Dermis microvascular lymphatic vessel endothelial cell (primary cell): ENCODE data around the gene CEP70. TPM values are rescaled to one million over a fixed set of nuclear protein-coding genes. Genes with fewer than 3 reads are reported as not detected.
"Not testable (repeated sequence)": the region's sequence is repeated elsewhere in the genome, so short reads cannot be mapped to it uniquely, and the experiment has no call there.

Experiments used
- DNase-seq, 2 donors: peaks; one replicate each; pipeline versions ENCODE4 v3.0.0 to v3.0.0-alpha.2; 2010; ENCODE audit warnings: low read depth in 2 of 2
- total RNA-seq: library from RNA; depleted of rRNA; stranded (reverse); fragments of >200 nt; gene quantifications from 2 replicates; pipeline ENCODE4 v1.2.1, GENCODE V29; 2014

Gene CEP70
- total RNA-seq, 1 donor from 2014 or later = 13.1 TPM

DNA sequence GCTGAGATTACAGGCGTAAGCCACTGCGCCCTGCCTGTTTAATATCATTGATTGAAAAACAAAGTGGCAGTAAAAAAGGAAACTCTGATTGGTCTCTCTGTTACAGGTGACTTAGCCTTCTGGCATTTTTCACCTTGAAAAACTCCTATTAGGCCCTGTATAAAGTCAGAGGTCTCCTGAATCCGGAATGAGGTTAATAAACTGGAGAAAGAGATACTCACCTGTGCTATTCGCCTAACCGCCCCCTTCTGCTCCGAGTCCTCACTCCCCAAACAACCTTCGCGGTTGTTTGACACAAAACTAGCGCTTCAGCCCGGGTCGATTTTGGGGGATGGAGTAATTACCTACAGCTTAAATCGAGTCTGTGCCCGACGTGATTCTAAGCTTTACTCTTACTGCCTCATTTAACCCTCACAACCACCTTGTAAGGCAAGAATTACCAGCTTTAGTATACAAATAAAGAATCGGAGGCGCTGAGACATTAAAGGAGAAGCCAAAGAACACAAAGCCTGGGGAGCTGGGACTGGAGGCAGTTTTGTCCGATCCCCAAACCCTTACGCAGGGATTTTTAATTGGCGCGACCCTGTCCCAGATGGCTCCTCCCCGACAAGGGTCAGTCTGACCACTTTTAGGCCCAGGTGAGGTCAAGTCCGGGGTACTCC lies 441 bp downstream of the CEP70 start:
- DNase-seq = no peak

DNA sequence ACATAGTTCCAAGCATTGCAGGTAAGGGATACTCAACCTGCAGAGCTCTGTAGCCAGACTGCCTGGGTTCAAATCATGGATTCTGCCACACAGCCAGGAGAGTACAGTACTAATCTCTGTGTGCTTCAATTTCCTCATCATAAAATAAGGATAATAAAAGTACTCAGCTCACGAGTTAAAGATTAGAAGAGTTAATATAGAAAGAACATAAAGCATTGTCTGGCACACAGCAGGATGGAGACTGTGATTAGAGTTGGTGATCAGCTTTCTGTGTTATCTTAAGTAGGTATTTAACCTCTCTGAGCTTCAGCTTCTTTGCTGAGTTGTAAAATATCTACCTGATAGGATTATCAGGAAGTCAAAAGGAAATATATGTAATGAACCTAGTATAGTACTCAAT lies 2.7 kb downstream of the CEP70 start:
- DNase-seq = no peak

DNA sequence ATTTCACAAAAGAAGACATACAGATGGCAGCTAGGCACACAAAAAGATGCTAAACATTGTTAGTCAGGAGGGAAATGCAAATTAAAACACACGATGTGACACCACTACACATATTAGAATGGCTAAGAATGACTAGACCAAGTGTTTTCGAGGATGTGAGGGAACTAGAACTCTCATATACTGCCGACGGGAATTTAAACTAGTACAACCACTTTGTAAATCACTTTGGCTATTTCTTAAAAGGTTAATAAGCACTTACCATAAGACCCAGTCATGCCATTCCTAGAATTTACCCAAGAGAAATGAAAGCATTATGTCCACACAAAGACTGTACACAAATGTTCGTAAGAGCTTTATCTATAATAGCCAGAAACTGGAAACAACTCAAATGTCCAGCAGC lies 5.6 kb downstream of the CEP70 start:
- DNase-seq = no peak

DNA sequence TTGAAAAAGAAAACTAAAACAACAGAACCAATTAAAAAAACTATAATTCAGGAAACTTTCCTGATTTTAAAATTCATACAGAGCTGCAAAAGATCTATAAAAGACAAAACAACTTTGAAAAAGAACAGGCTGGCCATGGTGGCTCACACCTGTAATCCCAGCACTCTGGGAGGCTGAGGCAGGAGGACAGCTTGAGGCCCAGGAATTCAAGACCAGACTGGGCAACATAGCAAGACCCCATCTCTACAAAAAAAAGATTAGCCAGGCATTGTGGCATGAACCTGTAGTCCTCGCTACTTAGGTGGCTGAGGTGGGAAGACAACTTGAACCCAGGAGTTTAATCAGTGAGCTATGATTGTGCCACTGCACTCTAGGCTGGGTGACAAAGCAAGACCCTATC lies 6.7 kb downstream of the CEP70 start:
- DNase-seq = no peak

DNA sequence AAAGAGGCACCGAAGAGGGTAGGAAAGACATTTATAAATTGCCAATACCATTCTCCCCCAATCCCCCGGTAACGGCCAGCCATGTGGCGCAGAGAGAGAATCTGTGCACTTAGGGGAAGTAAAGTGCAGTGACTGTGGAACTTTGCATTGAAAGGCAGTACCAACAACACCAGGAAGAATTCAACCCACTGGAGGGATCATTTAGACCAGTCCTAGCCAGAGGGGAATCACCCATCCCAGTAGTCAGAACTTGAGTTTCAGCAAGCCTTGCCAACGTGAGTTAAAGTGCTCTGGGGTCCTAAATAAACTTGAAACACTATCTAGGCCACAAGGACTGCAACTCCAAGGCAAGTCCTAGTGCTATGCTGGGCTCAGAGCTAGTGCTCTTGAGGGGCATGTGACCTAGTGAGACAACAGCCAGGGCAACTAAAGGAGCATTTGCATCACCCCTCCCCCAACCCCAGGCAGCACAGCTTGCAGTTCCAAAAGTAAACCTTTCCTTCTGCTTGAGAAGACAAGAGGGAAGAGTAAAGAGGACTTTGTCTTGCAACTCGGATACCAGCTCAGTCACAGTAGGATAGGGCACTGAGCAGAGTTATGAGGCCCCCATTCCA lies 15.0 kb downstream of the CEP70 start:
- no peak for DNase-seq

DNA sequence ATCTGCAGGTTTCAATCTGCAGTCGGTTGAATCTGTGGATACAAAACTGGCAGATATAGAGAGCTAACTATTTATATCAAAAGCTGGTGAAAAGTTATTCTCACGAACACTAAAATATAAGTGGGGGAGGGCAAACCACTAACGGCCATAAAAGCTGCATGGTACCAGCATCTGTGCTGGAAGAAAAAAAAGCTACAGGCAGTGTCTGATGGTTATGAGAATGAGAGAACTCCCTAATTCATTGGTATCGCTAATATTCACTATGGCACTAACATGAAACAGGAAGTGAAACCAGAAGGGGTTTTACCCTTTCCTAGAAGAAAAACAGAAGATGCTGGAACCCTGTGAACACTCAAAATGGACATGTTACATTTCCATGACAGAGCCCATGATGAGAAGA lies 15.9 kb downstream of the CEP70 start:
- no peak for DNase-seq

DNA sequence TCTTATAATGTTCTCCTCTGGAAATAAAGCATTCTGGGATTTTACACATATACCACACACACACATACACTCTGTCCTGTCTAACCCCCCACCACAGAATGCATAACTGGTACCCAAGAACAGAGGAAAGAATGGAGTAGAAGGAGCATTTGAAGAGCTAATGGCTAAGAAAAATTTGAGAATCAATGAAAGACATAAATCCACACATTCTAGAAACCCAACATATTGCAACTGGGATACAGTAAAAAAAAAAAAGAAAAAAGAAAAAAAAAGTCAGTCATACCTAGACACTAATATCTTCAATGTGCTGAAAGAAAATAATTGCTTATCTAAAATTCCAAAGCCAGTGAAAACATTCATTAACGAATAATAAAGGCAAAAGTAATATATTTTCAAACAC lies 20.9 kb downstream of the CEP70 start:
- DNase-seq = no peak

DNA sequence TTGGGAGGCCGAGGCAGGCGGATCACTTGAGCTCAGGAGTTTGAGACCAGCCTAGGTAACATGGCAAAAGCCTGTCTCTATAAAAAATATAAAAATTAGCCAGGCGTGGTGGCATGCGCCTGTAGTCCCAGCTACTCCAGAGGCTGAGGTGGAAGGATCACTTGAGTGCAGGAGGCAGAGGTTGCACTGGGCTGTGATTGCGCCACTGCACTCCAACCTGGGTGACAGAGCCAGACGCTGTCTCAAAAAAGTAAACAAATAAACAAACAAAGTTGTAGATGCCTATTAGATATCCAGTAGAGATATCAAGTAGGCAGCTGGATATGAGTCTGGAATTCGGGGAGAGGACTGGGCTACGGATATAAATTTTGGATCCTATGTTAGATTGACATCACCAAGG lies 24.4 kb downstream of the CEP70 start:
- not testable (repeated sequence) for DNase-seq

DNA sequence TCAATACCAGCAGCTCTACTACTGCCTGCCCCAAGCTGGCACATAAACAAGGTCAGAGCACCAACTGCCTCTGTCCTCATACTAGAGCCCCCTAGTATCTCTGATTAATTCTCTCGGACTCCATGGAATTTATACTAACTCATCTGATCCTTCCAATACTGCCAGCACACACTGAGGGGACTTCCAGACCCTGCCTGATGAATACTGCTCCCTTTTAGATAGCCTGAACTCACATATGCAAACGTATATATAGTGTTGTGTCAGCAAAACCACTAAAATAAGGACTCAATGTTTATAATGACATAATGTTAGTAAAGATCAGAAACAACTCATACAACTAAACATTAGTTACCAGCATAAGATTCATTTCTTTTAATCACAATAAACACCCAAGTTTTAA lies 25.0 kb downstream of the CEP70 start:
- no peak for DNase-seq

DNA sequence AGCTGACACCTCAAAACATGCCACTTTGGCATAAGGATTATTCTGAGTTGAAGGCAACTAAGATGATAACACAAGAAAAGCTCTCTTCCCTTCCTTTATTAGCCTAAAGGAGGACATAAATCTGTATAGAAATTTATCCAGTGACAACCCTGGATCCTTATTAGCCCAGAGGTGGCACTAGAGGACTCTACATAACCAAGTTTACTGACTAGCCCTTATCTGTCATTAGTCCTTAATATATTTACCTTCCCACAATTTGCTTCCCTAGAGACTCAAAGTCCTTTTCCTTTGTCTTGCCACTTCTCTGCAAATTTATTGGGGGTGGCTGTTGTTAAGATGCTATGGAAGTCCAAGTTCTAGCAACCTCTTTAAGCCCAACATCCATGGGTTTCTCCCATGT lies 26.7 kb downstream of the CEP70 start:
- no peak for DNase-seq

DNA sequence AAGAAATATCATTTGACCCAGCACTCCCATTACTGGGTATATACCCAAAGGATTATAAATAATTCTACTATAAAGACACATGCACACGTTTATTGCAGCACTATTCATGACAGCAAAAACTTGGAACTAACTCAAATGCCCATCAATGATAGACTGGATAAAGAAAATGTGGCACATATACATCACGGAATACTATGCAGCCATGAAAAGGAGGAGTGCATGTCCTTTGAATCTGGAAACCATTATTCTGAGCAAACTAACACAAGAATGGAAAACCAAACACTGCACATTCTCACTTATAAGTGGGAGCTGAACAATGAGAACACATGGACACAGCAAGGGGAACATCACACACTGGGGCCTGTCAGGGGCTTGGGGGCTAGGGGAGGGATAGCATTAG lies 27.8 kb downstream of the CEP70 start:
- not testable (repeated sequence) for DNase-seq

DNA sequence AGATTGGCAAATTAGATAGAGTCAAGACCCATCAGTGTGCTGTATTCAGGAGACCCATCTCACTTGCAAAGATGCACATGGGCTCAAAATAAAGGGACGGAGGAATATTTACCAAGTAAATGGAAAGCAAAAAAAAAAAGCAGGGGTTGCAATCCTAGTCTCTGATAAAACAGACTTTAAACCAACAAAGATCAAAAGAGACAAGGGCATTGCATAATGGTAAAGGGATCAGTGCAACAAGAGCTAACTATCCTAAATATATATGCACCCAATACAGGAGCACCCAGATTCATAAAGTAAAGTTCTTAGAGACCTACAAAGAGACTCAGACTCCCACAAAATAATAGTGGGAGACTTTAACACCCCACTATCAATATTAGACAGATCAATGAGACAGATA lies 31.2 kb downstream of the CEP70 start:
- DNase-seq = not testable (repeated sequence)

DNA sequence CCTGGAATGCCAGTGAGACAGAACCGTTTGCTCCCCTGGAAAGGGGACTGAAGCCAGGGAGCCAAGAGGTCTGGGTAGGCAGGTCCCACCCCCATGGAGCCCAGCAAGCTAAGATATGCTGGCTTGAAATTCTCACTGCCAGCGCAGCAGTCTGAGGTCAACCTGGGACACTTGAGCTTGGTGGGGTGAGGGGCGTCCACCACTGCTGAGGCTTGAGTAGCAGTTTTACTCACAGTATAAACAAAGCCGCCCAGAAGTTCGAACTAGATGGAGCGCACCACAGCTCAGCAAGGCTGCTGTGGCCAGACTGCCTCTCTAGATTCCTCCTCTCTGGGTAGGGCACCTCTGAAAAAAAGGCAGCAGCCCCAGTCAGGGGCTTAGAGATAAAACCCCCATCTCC lies 33.6 kb downstream of the CEP70 start:
- no peak for DNase-seq

DNA sequence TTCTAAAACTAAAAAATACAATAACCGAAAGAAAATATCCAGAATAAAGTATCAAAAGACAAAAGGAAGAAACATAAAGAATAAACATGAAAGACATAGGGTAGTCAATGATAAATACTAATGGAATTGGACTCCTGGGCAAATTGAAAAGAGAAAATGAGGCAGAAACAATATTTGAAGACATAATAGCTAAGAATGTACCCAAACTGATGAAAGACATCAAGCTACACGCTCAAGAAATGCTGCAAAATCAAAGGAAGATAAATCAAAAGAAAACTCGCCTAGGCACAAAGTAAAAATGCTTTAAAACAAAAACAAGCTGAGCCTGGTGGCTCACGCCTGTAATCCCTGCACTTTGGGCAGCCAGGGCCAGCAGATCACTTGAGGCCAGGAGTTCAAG lies 34.9 kb downstream of the CEP70 start:
- no peak for DNase-seq

DNA sequence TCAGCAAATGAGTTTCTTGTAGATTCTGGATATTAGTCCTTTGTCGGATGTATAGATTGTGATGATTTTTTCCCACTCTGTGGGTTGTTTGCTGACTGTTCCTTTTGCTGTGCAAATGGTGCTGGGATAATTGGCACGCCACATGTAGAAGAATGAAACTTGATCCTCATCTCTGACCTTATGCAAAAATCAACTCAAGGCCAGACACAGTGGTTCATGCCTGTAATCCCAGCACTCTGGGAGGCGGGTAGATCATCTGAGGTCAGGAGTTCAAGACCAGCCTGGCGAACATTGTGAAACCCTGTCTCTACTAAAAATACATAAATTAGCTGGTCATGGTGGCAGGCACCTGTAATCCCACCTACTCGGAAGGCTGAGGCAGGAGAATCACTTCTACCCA lies 39.3 kb downstream of the CEP70 start:
- DNase-seq = not testable (repeated sequence)

DNA sequence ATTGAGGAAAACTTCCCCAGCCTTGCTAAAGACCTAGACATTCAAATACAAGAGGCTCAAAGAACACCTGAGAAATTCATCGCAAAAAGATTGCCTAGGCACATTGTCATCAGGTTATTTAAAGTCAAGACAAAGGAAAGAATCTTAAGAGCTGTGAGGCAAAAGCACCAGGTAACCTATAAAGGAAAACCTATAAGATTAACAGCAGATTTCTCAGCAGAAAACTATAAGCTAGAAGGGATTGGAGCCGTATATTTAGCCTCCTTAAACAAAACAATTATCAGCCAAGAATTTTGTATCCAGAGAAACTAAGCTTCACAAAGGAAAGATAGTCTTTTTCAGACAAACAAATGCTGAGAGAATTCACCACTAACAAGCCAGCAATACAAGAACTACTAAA lies 43.1 kb downstream of the CEP70 start:
- DNase-seq = not testable (repeated sequence)

DNA sequence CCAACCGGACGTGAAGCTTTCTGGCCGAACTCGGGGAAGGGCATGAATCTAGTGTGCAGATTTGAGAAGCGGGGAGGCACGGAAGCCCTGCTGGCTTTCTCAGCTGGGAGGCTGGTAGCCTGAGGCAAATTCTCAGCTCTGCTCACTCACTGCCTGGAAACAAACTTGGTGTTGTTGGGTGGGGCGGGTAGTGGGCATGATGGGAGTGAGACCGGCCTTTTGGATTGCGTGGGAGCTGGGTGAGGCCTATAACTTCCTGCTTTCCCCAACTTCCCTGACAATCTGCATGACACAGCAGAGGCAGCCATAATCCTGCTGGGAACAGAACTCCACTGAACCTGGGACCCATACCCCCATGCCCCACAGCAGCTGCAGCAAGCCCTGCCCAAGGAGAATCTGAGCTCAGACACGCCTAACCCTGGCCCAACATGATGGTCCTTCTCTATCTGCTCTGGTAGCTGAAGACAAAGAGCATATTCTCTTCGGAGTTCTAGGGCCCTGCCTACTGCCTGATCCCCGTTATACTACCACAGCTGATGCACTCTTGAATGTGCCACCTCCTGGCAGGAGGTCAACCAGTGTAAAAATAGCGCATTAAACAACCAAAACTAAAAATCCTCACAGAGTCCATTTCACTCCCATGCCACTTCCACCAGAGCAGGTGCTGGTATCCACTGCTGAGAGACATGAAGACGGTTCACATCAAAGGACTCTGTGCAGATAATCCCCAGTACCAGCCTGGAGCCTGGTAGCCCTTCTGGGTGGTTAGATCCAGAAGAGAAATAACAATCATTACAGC lies 44.7 kb downstream of the CEP70 start:
- DNase-seq = no peak

DNA sequence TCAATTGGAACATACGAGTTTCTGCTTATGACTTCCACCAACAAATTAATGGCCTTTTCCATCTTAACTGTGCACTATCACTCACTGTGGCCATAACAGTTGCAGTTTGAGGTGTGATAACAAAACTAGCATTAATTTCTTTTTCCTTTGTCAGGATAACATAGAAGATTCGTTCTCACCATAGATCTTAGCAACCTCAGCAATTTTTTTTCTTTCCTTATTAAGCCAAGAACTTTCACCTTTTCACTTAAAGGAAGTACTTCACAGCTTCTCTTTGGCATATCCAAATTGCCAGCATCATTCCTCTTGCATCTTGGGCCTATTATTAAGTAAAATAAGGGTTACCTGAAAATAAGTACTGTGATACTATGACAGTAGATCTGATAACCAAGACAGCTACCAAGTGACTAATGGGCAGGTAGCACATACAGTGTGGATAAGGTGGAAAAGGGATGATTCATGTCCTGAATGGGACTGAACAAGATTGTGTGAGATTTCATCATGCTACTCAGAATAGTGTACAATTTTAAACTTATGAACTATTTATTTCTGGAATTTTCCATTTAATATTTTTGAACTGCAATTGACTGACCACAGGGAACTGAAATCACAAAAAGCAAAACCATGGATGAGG lies 46.6 kb downstream of the CEP70 start:
- DNase-seq = no peak

DNA sequence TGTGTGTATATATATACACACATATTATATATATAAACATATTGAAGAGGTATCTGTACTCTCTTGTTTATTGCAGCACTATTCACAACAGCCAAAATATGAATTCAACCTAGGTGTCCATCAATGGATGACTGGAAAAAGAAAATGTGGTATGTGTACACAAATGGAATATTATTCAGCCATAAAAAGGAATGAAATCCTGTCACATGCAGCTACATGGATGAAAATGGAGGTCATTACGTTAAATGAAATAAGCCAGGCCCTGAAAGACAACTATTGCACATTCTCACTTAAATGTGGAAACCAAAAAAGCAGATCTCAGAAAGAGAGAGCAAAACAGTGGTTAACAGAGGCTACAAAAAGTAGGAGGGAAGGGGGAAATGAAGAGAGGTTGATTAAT lies 49.5 kb downstream of the CEP70 start:
- no peak for DNase-seq

DNA sequence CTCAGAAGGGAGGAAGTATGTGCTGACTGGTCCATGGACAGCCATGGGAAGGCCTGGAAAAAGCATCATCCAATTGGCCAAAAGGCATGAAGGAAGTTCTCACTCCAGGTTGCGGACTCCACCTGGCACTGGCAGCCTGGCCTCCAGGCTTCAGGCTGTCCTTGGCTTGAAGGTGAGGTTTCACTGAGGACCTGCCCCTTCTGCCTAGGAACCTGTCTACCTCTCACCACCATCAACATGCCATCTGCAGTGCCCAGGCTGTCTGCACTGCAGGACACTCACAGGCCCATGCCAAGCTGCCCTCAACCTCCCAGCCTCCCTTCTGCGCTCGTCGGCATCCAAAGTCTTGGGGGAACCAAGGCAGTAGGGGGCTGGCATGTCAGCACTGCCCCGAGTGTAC lies 51.1 kb downstream of the CEP70 start:
- no peak for DNase-seq

DNA sequence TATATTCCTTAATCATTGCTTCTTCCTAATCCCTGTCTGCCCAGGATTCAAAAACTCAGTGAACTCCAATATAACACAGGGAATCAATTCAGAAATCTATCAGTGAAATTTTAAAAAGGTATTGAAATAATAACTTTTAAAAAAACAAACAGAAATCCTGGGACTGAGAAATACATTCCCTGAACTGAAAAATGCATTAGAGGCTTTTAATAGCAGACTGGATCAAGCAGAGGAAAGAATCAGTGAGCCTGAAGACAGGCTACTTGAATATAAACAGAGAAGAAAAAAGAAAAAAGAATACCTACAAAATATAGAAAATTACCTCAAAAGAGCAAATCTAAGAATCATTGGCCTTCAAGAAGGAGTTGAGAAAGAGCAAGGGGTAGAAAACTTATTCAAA lies 54.7 kb downstream of the CEP70 start:
- DNase-seq = no peak

DNA sequence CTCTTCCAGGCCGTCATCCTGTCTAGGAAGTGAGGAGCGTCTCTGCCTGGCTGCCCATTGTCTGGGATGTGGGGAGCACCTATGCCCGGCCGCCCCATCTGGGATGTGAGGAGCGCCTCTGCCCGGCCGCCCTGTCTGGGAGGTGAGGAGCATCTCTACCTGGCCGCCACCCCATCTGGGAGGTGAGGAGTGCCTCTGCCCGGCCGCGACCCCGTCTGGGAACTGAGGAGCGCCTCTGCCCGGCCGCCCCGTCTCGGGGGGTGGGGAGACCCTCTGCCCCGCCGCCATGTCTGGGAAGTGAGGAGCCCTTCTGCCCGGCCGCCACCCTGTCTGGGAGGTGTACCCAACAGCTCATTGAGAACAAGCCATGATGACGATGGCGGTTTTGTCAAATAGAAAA lies 72.6 kb downstream of the CEP70 start:
- not testable (repeated sequence) for DNase-seq
